HG03571 (cell line): Measurements from ENCODE around the gene TSPAN9.

ENCODE experiments used
- ATAC-seq: cut with Tn5 transposase; IDR thresholded peaks from one replicate; pipeline ENCODE4 v1.9.1; 2021; ENCODE audit not compliant: unreplicated experiment

TSPAN9 gene

GRCh38 chr12:3122841-3123678 is 45.9 kb downstream of the TSPAN9 start:
- ATAC-seq, result no peak

GRCh38 chr12:3123729-3124128 is 46.5 kb downstream of the TSPAN9 start:
- no peak for ATAC-seq

- no peak for ATAC-seq
These were observed 47.7 kb downstream of the TSPAN9 start for GRCh38 chr12:3124917-3125316.

GRCh38 chr12:3125674-3126073 is 48.5 kb downstream of the TSPAN9 start:
- no peak for ATAC-seq

GRCh38 chr12:3127832-3128231 is 50.7 kb downstream of the TSPAN9 start:
- ATAC-seq, result no peak

- ATAC-seq, result no peak
These were observed 51.5 kb downstream of the TSPAN9 start for GRCh38 chr12:3128498-3129293.

- no peak for ATAC-seq
These were observed 52.3 kb downstream of the TSPAN9 start for GRCh38 chr12:3129301-3130056.

GRCh38 chr12:3130057-3130830 is 53.1 kb downstream of the TSPAN9 start:
- ATAC-seq, result no peak

GRCh38 chr12:3131129-3131528 is 54.0 kb downstream of the TSPAN9 start:
- ATAC-seq, result no peak

GRCh38 chr12:3132636-3133404 is 55.6 kb downstream of the TSPAN9 start:
- ATAC-seq, result no peak

GRCh38 chr12:3133405-3133783 is 56.2 kb downstream of the TSPAN9 start:
- no peak for ATAC-seq

GRCh38 chr12:3134126-3134525 is 56.9 kb downstream of the TSPAN9 start:
- ATAC-seq, result no peak

- no peak for ATAC-seq
These were observed 57.5 kb downstream of the TSPAN9 start for GRCh38 chr12:3134526-3135135.

- ATAC-seq, result no peak
These were observed 58.6 kb downstream of the TSPAN9 start for GRCh38 chr12:3135522-3136461.

- ATAC-seq, result no peak
These were observed 59.6 kb downstream of the TSPAN9 start for GRCh38 chr12:3136641-3137267.

GRCh38 chr12:3137268-3137781 is 60.1 kb downstream of the TSPAN9 start:
- no peak for ATAC-seq

- no peak for ATAC-seq
These were observed 60.8 kb downstream of the TSPAN9 start for GRCh38 chr12:3137814-3138445.
